H7 (cell line): ENCODE results near the gene SLC39A11. TPM values are rescaled to one million over a fixed set of nuclear protein-coding genes. Genes with fewer than 3 reads are reported as not detected.
"Not testable (repeated sequence)": the region's sequence is repeated elsewhere in the genome, so short reads cannot be mapped to it uniquely, and the experiment has no call there.

Source experiments
- DNase-seq: peaks from one replicate; pipeline ENCODE4 v3.0.0; 2012
- H3K27me3 ChIP-seq: 2 replicates; pipeline ENCODE4 v1.6.0; 2011; ENCODE audit warnings: mild to moderate bottlenecking, low read length; ENCODE audit not compliant: control insufficient read depth, insufficient read depth
- H3K36me3 ChIP-seq: replicated peaks from 2 replicates; pipeline ENCODE4 v1.5.1; 2011; ENCODE audit warnings: low read length; ENCODE audit not compliant: control insufficient read depth, insufficient read depth
- H3K4me3 ChIP-seq: 2 replicates; pipeline ENCODE4 v1.5.1; 2011; ENCODE audit warnings: low read depth, mild to moderate bottlenecking, control low read depth, low read length, moderate library complexity; ENCODE audit not compliant: insufficient read depth
- total RNA-seq: library from RNA; depleted of rRNA; stranded (reverse); fragments of >200 nt; shearing (Covaris generic); gene quantifications from 2 replicates; pipeline ENCODE4 v1.2.3, GENCODE V29; 2014

SLC39A11 gene
- total RNA-seq, 1 experiment from 2014 or later, result 6.8 TPM

- Histone ChIP-seq H3K27me3 (no peaks in the 10 kb centered on the region), H3K4me3 (no peak overlapping the region), H3K36me3 (no peaks in the 10 kb centered on the region)
- no peak for DNase-seq
These were observed 87.1 kb downstream of the SLC39A11 start for GRCh38 chr17:73005360-73005759.

- DNase-seq, result peak; percentile 33
- H3K27me3 ChIP-seq, result no peaks in the 10 kb centered on the region
- no peaks in the 10 kb centered on the region for H3K36me3 ChIP-seq
- H3K4me3 ChIP-seq, result no peak overlapping the region
These were observed 89.0 kb downstream of the SLC39A11 start for GRCh38 chr17:73003487-73003886.

- no peaks in the 10 kb centered on the region for H3K36me3 ChIP-seq
- DNase-seq, result no peak
- no peaks in the 10 kb centered on the region for H3K27me3 ChIP-seq
- no peak overlapping the region for H3K4me3 ChIP-seq
These were observed 91.7 kb downstream of the SLC39A11 start for GRCh38 chr17:73000832-73001231.

GRCh38 chr17:72999474-72999873 lies 93.0 kb downstream of the SLC39A11 start:
- DNase-seq, H3K27me3 ChIP-seq, H3K4me3 ChIP-seq, H3K36me3 ChIP-seq: not testable (repeated sequence)

- no peaks in the 10 kb centered on the region for H3K27me3 ChIP-seq
- H3K4me3 ChIP-seq, result no peak overlapping the region
- H3K36me3 ChIP-seq, result no peaks in the 10 kb centered on the region
- no peak for DNase-seq
These were observed 94.1 kb downstream of the SLC39A11 start for GRCh38 chr17:72998343-72998742.

- Histone ChIP-seq H3K27me3 (no peaks in the 10 kb centered on the region), H3K36me3 (no peaks in the 10 kb centered on the region), H3K4me3 (no peak overlapping the region)
- DNase-seq, result no peak
These were observed 94.9 kb downstream of the SLC39A11 start for GRCh38 chr17:72997559-72997958.

- Histone ChIP-seq H3K4me3 (no peak overlapping the region), H3K36me3 (no peaks in the 10 kb centered on the region), H3K27me3 (no peaks in the 10 kb centered on the region)
- DNase-seq, result no peak
These were observed 95.7 kb downstream of the SLC39A11 start for GRCh38 chr17:72996791-72997190.

- Histone ChIP-seq H3K36me3 (no peaks in the 10 kb centered on the region), H3K27me3 (no peaks in the 10 kb centered on the region), H3K4me3 (no peak overlapping the region)
- no peak for DNase-seq
These were observed 97.4 kb downstream of the SLC39A11 start for GRCh38 chr17:72995008-72995656.

GRCh38 chr17:72992783-72993467 lies 99.6 kb downstream of the SLC39A11 start:
- DNase-seq, H3K36me3 ChIP-seq, H3K27me3 ChIP-seq, H3K4me3 ChIP-seq: not testable (repeated sequence)

GRCh38 chr17:72991651-72992050 lies 100.8 kb downstream of the SLC39A11 start:
- H3K27me3 ChIP-seq, result no peaks in the 10 kb centered on the region
- no peak overlapping the region for H3K4me3 ChIP-seq
- DNase-seq, result no peak
- H3K36me3 ChIP-seq, result no peaks in the 10 kb centered on the region

GRCh38 chr17:72989074-72989610 lies 103.3 kb downstream of the SLC39A11 start:
- Histone ChIP-seq H3K4me3 (no peak overlapping the region), H3K27me3 (no peaks in the 10 kb centered on the region), H3K36me3 (no peaks in the 10 kb centered on the region)
- DNase-seq, result no peak

GRCh38 chr17:72988451-72988850 lies 104.0 kb downstream of the SLC39A11 start:
- DNase-seq, result no peak
- no peaks in the 10 kb centered on the region for H3K36me3 ChIP-seq

GRCh38 chr17:72987166-72987565 lies 105.3 kb downstream of the SLC39A11 start:
- no peak for DNase-seq

More at GRCh38 chr17:72988451-72988850, 104.0 kb downstream of the SLC39A11 start:
- Histone ChIP-seq H3K4me3 (no peak overlapping the region), H3K27me3 (no peaks in the 10 kb centered on the region)

GRCh38 chr17:72985882-72986720 lies 106.4 kb downstream of the SLC39A11 start:
- no peaks in the 10 kb centered on the region for H3K27me3 ChIP-seq
- DNase-seq, result peak; percentile 83
- H3K4me3 ChIP-seq, result no peak overlapping the region
- no peaks in the 10 kb centered on the region for H3K36me3 ChIP-seq

More at GRCh38 chr17:72987166-72987565, 105.3 kb downstream of the SLC39A11 start:
- H3K27me3 ChIP-seq, result no peaks in the 10 kb centered on the region
- H3K36me3 ChIP-seq, result no peaks in the 10 kb centered on the region
- no peak overlapping the region for H3K4me3 ChIP-seq
